GM19452 (cell line): ENCODE measurements around the gene SMIM24.
"Not testable (repeated sequence)": the region's sequence is repeated elsewhere in the genome, so short reads cannot be mapped to it uniquely, and the experiment has no call there.

Source experiments
- ATAC-seq: cut with Tn5 transposase; IDR thresholded peaks from one replicate; pipeline ENCODE4 v1.9.1; 2021; ENCODE audit not compliant: unreplicated experiment

The SMIM24 gene

GRCh38 chr19:3480383-3481091, at the start of gene SMIM24:
TSS of gene SMIM24 (minus strand) at chr19:3480525. CDS start at chr19:3480463, 62 bp downstream.
- ATAC-seq: no peak

- not testable (repeated sequence) for ATAC-seq
These were observed 49.0 kb upstream of the SMIM24 start for GRCh38 chr19:3529299-3529698.

- ATAC-seq: no peak
These were observed 48.4 kb upstream of the SMIM24 start for GRCh38 chr19:3528539-3529211.

GRCh38 chr19:3528080-3528479, 47.8 kb upstream of the SMIM24 start:
- ATAC-seq: no peak

- no peak for ATAC-seq
These were observed 47.0 kb upstream of the SMIM24 start for GRCh38 chr19:3527238-3527910.

- ATAC-seq: no peak
These were observed 46.3 kb upstream of the SMIM24 start for GRCh38 chr19:3526507-3527237.

- no peak for ATAC-seq
These were observed 44.7 kb upstream of the SMIM24 start for GRCh38 chr19:3524904-3525451.

GRCh38 chr19:3524078-3524842, 43.9 kb upstream of the SMIM24 start:
- no peak for ATAC-seq

GRCh38 chr19:3523361-3524077, 43.2 kb upstream of the SMIM24 start:
- no peak for ATAC-seq

GRCh38 chr19:3522421-3523360, 42.4 kb upstream of the SMIM24 start:
- no peak for ATAC-seq

GRCh38 chr19:3521104-3521445, 40.8 kb upstream of the SMIM24 start:
- no peak for ATAC-seq

- ATAC-seq: no peak
These were observed 40.1 kb upstream of the SMIM24 start for GRCh38 chr19:3520166-3521103.

- no peak for ATAC-seq
These were observed 38.8 kb upstream of the SMIM24 start for GRCh38 chr19:3519126-3519525.

GRCh38 chr19:3518659-3519058, 38.3 kb upstream of the SMIM24 start:
- ATAC-seq: no peak

- no peak for ATAC-seq
These were observed 37.9 kb upstream of the SMIM24 start for GRCh38 chr19:3518255-3518654.

GRCh38 chr19:3517638-3518037, 37.3 kb upstream of the SMIM24 start:
- no peak for ATAC-seq

GRCh38 chr19:3516675-3517207, 36.4 kb upstream of the SMIM24 start:
- ATAC-seq: no peak
